Epithelial cell of prostate (primary cell): ENCODE results near the gene TLE6.

ENCODE experiments used
- DNase-seq: peaks from one replicate; pipeline ENCODE4 v3.0.0-alpha.2; 2011; ENCODE audit warnings: low read depth, low spot score
- H3K27ac ChIP-seq: fragments of 450-650 bp; 2 replicates; pipeline ENCODE4 v1.5.1; 2017; ENCODE audit warnings: mild to moderate bottlenecking

TLE6 gene

GRCh38 chr19:3041761-3042620 lies 64.6 kb downstream of the TLE6 start:
- H3K27ac ChIP-seq: no peak overlapping the region

GRCh38 chr19:3042621-3043267 lies 65.4 kb downstream of the TLE6 start:
- DNase-seq: no peak
- no peak overlapping the region for H3K27ac ChIP-seq

More at GRCh38 chr19:3041761-3042620, 64.6 kb downstream of the TLE6 start:
- no peak for DNase-seq
